Heart right ventricle (tissue), 16 donors: ENCODE results near the gene PTPRN2. TPM values are rescaled to one million over a fixed set of nuclear protein-coding genes. Genes with fewer than 3 reads are reported as not detected.

Source experiments
- ATAC-seq, 8 donors: fragments of 200-7000 bp; cut with Tn5 transposase; one replicate each; pipeline ENCODE4 v1.9.1; 2020; ENCODE audit warnings: mild to moderate bottlenecking in 8 of 8, moderate library complexity in 8 of 8, moderate number of reproducible peaks in 1 of 8
- DNase-seq, 2 donors: peaks; one replicate each; pipeline ENCODE4 v3.0.0-alpha.2; 2020
- H3K27ac ChIP-seq, 10 donors: fragments of 200-600 bp; sonication (generic) in 2 of 10; one replicate each; pipeline versions ENCODE4 v1.5.0 to v1.8.0; 2020 to 2022; ENCODE audit warnings: mild to moderate bottlenecking in 3 of 10
- H3K27me3 ChIP-seq, 7 donors: fragments of 200-600 bp; one replicate each; pipeline ENCODE4 v1.8.0; 2021 to 2022; ENCODE audit warnings: mild to moderate bottlenecking in 2 of 7
- H3K36me3 ChIP-seq, 9 donors: fragments of 200-600 bp; sonication (generic) in 1 of 9; one replicate each; pipeline versions ENCODE4 v1.5.0 to v1.8.0; 2020 to 2022; ENCODE audit warnings: mild to moderate bottlenecking in 2 of 9
- H3K4me1 ChIP-seq, 9 donors: fragments of 200-600 bp; sonication (generic) in 1 of 9; one replicate each; pipeline versions ENCODE4 v1.5.0 to v1.8.0; 2020 to 2022; ENCODE audit warnings: mild to moderate bottlenecking in 4 of 9
- H3K4me3 ChIP-seq, 10 donors: fragments of 200-600 bp; sonication (generic) in 2 of 10; one replicate each; pipeline versions ENCODE4 v1.5.0 to v1.8.0; 2020 to 2022; ENCODE audit warnings: mild to moderate bottlenecking in 7 of 10, moderate library complexity in 2 of 10
- H3K9me3 ChIP-seq, 11 donors: fragments of 200-600 bp in 10 of 11; sonication (generic) in 2 of 11; one replicate each; pipeline versions ENCODE4 v1.5.0 to v1.8.0; 2013 to 2022; ENCODE audit warnings: mild to moderate bottlenecking in 2 of 11, control low read depth in 1 of 11, moderate library complexity in 1 of 11
- CTCF ChIP-seq, 9 donors: fragments of 200-600 bp; sonication (generic) in 2 of 9; IDR thresholded peaks; one replicate each; pipeline versions ENCODE4 v1.5.0 to v1.8.0; 2021 to 2022; ENCODE audit warnings: antibody characterized with exemption in 9 of 9, mild to moderate bottlenecking in 5 of 9, moderate library complexity in 1 of 9
- WGBS, 2 donors: extraction: QIAGEN DNeasy Blood & Tissue Kit; methylation state at CpG; one replicate each; pipeline ENCODE4 v1.1.7; 2013; ENCODE audit warnings: inconsistent platforms in 1 of 2; 5-methylcytosine and 5-hydroxymethylcytosine counted together
- intact Hi-C, 10 donors: fragments of 100-400 bp; cut with DNase I; formaldehyde crosslinking; loops; one replicate each; pipeline versions ENCODE4 v1.11.1 to v1.14.2; 2022
- polyA plus RNA-seq, 2 donors: library from polyadenylated mRNA; stranded (reverse); fragments of 200-250 nt; gene quantifications; one replicate each; pipeline ENCODE4 v1.2.3, GENCODE V29; 2013
- total RNA-seq, 10 donors: library from RNA; stranded (reverse); fragmentation: NEBNext Ultra II Directional in 3 of 10; extraction: Animal tissue kit (Norgen Biotek cat#: 25700) in 3 of 10; gene quantifications; one replicate each; pipeline versions ENCODE4 v1.2.1 to v1.2.4, GENCODE V29; 2021 to 2023
- donor health status: Arrhythmogenic right ventricular cardiomyopathy.
- donor health status: ischemic (EF 13 %, LVEDD 7.1; RV severe dilation, severe dysfunction).
- donor health status: healthy with polysubstance abuse.
- donor health status: DM: no; HTN: yes; CAD: no.
- donor health status: DM: no; HTN: no; CAD: no.
- donor health status: ischemic (EF 25% LVEDD 6.9; RV normal size, moderate dysfunction).
- donor health status: ischemic (EF 25% LVEDD 5.7; RV mildly dilated, moderate dysfunction).
- donor health status: healthy.
- donor health status: DM: yes; HTN: yes; CAD: no.
- donor health status: Ischemic cardiomyopathy.
- donor health status: ischemic (EF 35%, LVEDD 5.7; RV mildly dilated, moderate dysfunction).
- donor health status: nonischemic (EF 11% LVEDD 7.7; RV severe dilation, severe dysfunction).
- donor health status: DM: yes; HTN: yes; CAD: no.
- donor health status: PGD.
- donor health status: ischemic (EF 29% LVEDD 5.4; RV normal size, mild dysfunction).
- donor health status: nonischemic (EF 23%, LVEDD 6.1; RV moderate dilation, normal function).

Gene PTPRN2
- total and polyA plus RNA-seq, 12 donors, result 0.82 to 1.8 (median 1.3) TPM

- H3K9me3 ChIP-seq, result peaks cover 0 to 13% (median 0%) of the 10 kb centered on the region in 11 donors
- no peak for ATAC-seq
- TF ChIP-seq CTCF (IDR thresholded peaks at IDR 0.05), result no peak
- no peak overlapping the region for H3K27ac ChIP-seq
- no peaks in the 10 kb centered on the region for H3K36me3 ChIP-seq
- H3K4me3 ChIP-seq, result no peak overlapping the region
- no peak for DNase-seq
- H3K27me3 ChIP-seq, result peaks cover 0 to 10% (median 0%) of the 10 kb centered on the region in 7 donors
- intact Hi-C loops, result no loop called here
- H3K4me1 ChIP-seq, result no peaks in the 10 kb centered on the region
- 90% methylated on average over 21 to 29 of the region's 29 CpGs for WGBS, 2 donors
Measured at GRCh38 chr7:157866336-157866924, 721.2 kb downstream of the PTPRN2 start.

GRCh38 chr7:157865351-157866165 lies 722.1 kb downstream of the PTPRN2 start:
- Histone ChIP-seq H3K4me1 (no peaks in the 10 kb centered on the region), H3K27me3 (peaks cover 0 to 16% (median 0%) of the 10 kb centered on the region in 7 donors), H3K9me3 (peaks cover 0 to 13% (median 0%) of the 10 kb centered on the region in 11 donors), H3K4me3 (no peak overlapping the region), H3K27ac (no peak overlapping the region), H3K36me3 (no peaks in the 10 kb centered on the region)
- intact Hi-C loops, result no loop called here
- TF ChIP-seq CTCF (IDR thresholded peaks at IDR 0.05), result no peak
- DNase-seq (no peak), ATAC-seq (no peak)
- 78 to 85% methylated on average over 27 of the region's 27 CpGs for WGBS, 2 donors

GRCh38 chr7:157864911-157865310 lies 722.7 kb downstream of the PTPRN2 start:
- Histone ChIP-seq H3K9me3 (peaks cover 0 to 7% (median 0%) of the 10 kb centered on the region in 11 donors), H3K27ac (no peak overlapping the region), H3K36me3 (no peaks in the 10 kb centered on the region), H3K27me3 (peaks cover 0 to 22% (median 0%) of the 10 kb centered on the region in 7 donors), H3K4me1 (no peaks in the 10 kb centered on the region), H3K4me3 (no peak overlapping the region)
- DNase-seq, result no peak
- no peak for ATAC-seq
- 78 to 88% methylated on average over 12 of the region's 12 CpGs for WGBS, 2 donors
- intact Hi-C loops, result no loop called here
- TF ChIP-seq CTCF (IDR thresholded peaks at IDR 0.05), result no peak

GRCh38 chr7:157863906-157864810 lies 723.5 kb downstream of the PTPRN2 start:
- no peaks in the 10 kb centered on the region for H3K9me3 ChIP-seq
- DNase-seq (no peak), ATAC-seq (no peak)
- TF ChIP-seq CTCF (IDR thresholded peaks at IDR 0.05), result no peak
- no peak overlapping the region for H3K4me3 ChIP-seq
- peaks cover 0 to 23% (median 0%) of the 10 kb centered on the region in 7 donors for H3K27me3 ChIP-seq
- 83% methylated on average over 31 of the region's 31 CpGs for WGBS, 2 donors
- no peaks in the 10 kb centered on the region for H3K36me3 ChIP-seq
- no peak overlapping the region for H3K27ac ChIP-seq
- intact Hi-C loops, result no loop called here
- no peaks in the 10 kb centered on the region for H3K4me1 ChIP-seq
